T-cell (primary cell): ENCODE measurements around the gene MAP3K9. TPM values are rescaled to one million over a fixed set of nuclear protein-coding genes. Genes with fewer than 3 reads are reported as not detected.

Experiments
- ATAC-seq, 4 experiments: fragments of 200-7000 bp in 3 of 4; fragments of 150-1000 bp in 1 of 4; cut with Tn5 transposase; replicated peaks in 1 of 4; 1 replicate in 3 of 4; 2 replicates in 1 of 4; pipeline ENCODE4 v1.10.0; 2021; ENCODE audit warnings: moderate library complexity in 3 of 4, mild to moderate bottlenecking in 2 of 4, moderate number of reproducible peaks in 1 of 4
- CTCF ChIA-PET, 2 donors: fragments of 300-600 bp; sonication (Branson Sonifier 250); formaldehyde crosslinking; loops; one replicate each; lab custom pipeline; 2022; ENCODE audit warnings: antibody characterized with exemption in 2 of 2; lab: Charles Lee
- POLR2A ChIA-PET, 2 donors: fragments of 300-600 bp; sonication (Branson Sonifier 250); formaldehyde crosslinking; loops; one replicate each; lab custom pipeline; 2022; ENCODE audit warnings: antibody characterized with exemption in 2 of 2; lab: Charles Lee
- DNase-seq, 35 experiments: peaks; one replicate each; pipeline versions ENCODE4 v3.0.0 to v3.0.0-alpha.2; 2013 to 2023
- H3K27ac ChIP-seq: one replicate; pipeline ENCODE4 v1.5.1; 2013; ENCODE audit warnings: low read length
- H3K27me3 ChIP-seq, 2 experiments: replicated peaks in 1 of 2; 1 replicate in 1 of 2; 2 replicates in 1 of 2; pipeline versions ENCODE4 v1.6.1 to v1.7.0; 2013; ENCODE audit warnings: low read length in 1 of 2, mixed read lengths in 1 of 2; ENCODE audit not compliant: control insufficient read depth in 2 of 2, insufficient read depth in 2 of 2; ENCODE audit errors: extremely low read depth in 1 of 2
- H3K36me3 ChIP-seq, 2 donors: 1 replicate in 1 of 2; 2 replicates in 1 of 2; pipeline versions ENCODE4 v1.6.1 to v1.7.0; 2013; ENCODE audit warnings: low read length in 1 of 2; ENCODE audit not compliant: control insufficient read depth in 2 of 2, insufficient read depth in 1 of 2; ENCODE audit errors: extremely low read depth in 1 of 2
- H3K4me1 ChIP-seq, 2 experiments: 1 replicate in 1 of 2; 2 replicates in 1 of 2; pipeline versions ENCODE4 v1.6.1 to v1.7.0; 2013; ENCODE audit warnings: low read length in 2 of 2, mixed read lengths in 1 of 2; ENCODE audit not compliant: insufficient read depth in 2 of 2, control insufficient read depth in 1 of 2; ENCODE audit errors: extremely low read depth in 1 of 2
- H3K4me3 ChIP-seq, 2 donors: 1 replicate in 1 of 2; 2 replicates in 1 of 2; pipeline versions ENCODE4 v1.5.1 to v1.7.0; 2013; ENCODE audit warnings: mild to moderate bottlenecking in 2 of 2, low read length in 1 of 2, moderate library complexity in 1 of 2; ENCODE audit not compliant: control insufficient read depth in 1 of 2; ENCODE audit errors: extremely low read depth in 1 of 2
- H3K9me3 ChIP-seq: 2 replicates; pipeline ENCODE4 v1.7.0; 2013
- H3K27ac Mint-ChIP-seq, 2 donors: one replicate each; pipeline ENCODE4 v1.8.0; 2020 to 2021; ENCODE audit warnings: mild to moderate bottlenecking in 2 of 2, mixed read lengths in 2 of 2
- H3K27me3 Mint-ChIP-seq, 2 donors: one replicate each; pipeline ENCODE4 v1.8.0; 2021 to 2022; ENCODE audit warnings: mixed read lengths in 2 of 2
- H3K36me3 Mint-ChIP-seq: one replicate; pipeline ENCODE4 v1.8.0; 2021; ENCODE audit warnings: mixed read lengths
- H3K4me1 Mint-ChIP-seq, 3 donors: one replicate each; pipeline ENCODE4 v1.8.0; 2020 to 2022; ENCODE audit warnings: mixed read lengths in 3 of 3, mild to moderate bottlenecking in 1 of 3
- H3K4me3 Mint-ChIP-seq, 3 donors: one replicate each; pipeline ENCODE4 v1.8.0; 2020 to 2022; ENCODE audit warnings: mild to moderate bottlenecking in 3 of 3, mixed read lengths in 3 of 3, moderate library complexity in 3 of 3
- H3K9me3 Mint-ChIP-seq, 3 donors: one replicate each; pipeline ENCODE4 v1.8.0; 2020 to 2022; ENCODE audit warnings: mixed read lengths in 3 of 3
- WGBS: methylation state at CpG from one replicate; pipeline ENCODE4 v1.1.5; 2013; ENCODE audit warnings: missing lambda C conversion rate; ENCODE audit not compliant: insufficient coverage; 5-methylcytosine and 5-hydroxymethylcytosine counted together
- total RNA-seq, 35 experiments: library from RNA in 6 of 35; stranded (reverse) in 6 of 35; fragments of 120-200 nt in 1 of 35; gene quantifications; one replicate each; pipeline versions ENCODE4 v1.2.1 to v1.2.4 and lab custom pipeline; 2013 to 2026

Gene MAP3K9
- total RNA-seq, 5 donors from 2014 or later (not counting 1 experiment from before 2014, with no cell fraction given) = 4.8 to 7.0 (median 6.6) TPM

DNA sequence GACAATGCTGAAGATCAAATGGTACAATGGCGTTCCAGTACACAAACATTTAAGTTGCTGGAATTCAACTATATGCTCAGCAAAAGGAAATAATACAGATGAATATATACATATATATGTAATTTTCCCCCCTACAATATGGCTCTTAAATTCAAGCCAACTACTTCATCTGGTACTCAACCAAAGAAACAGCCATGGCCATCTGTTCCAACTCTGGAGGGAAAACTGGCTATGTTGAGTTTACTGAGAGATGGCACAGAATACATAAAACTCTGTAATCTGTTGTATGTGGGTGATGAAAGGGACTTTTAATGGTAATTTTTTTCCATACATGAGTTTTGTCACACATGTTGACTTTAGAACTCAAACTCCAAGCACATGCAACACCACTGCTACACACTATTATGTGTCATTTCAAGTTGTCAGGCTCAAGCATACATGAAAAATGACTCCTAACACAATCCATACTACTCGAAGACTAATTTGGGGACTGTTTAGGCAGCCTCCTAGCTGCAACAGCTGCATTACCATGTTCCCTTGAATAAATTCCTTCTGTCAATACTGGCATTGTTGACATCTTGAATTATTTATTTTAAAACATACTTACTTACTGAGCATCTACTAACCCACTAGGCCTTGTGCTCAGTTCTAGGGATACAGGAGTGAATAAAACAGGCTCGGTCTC lies 38.2 kb upstream of the MAP3K9 start:
- no peaks in the 10 kb centered on the region for H3K9me3 ChIP-seq
- H3K9me3 Mint-ChIP-seq = no peaks in the 10 kb centered on the region
- WGBS = 80% methylated on average over 1 of the region's 3 CpGs

DNA sequence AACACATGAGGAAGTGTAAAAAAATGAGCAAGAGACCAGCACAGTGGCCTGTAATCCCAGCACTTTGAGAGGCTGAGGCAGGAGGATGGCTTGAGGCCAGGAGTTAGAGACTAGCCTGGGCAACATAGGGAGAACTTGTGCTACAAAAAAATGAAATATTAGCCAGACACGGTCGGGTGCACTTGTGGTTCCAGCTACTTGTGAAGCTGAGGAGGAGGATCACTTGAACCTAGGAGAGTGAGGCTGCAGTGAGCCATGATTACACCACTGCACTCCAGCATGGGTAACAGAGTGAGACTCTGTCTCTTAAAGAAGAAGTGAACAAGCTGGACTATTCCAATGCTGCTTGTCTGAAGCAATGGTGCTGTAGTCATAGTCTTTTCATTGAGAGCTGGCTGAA lies 36.3 kb upstream of the MAP3K9 start:
- WGBS = no CpG with 5 or more reads among the region's 2 CpGs
- Mint-ChIP-seq H3K36me3 (no peaks in the 10 kb centered on the region), H3K27ac (no peak overlapping the region), H3K4me3 (no peak overlapping the region), H3K27me3 (no peaks in the 10 kb centered on the region), H3K4me1 (no peaks in the 10 kb centered on the region), H3K9me3 (no peaks in the 10 kb centered on the region)
- no peaks in the 10 kb centered on the region for H3K4me1 ChIP-seq
- DNase-seq (no peak), ATAC-seq (no peak)
- ChIA-PET POLR2A (no interaction called here), CTCF (no interaction called here)
- no peaks in the 10 kb centered on the region for H3K9me3 ChIP-seq
- H3K4me3 ChIP-seq = no peak overlapping the region
- no peaks in the 10 kb centered on the region for H3K27me3 ChIP-seq
- H3K27ac ChIP-seq = no peak overlapping the region
- H3K36me3 ChIP-seq = no peaks in the 10 kb centered on the region

More for the DNA sequence above, 38.2 kb upstream of the MAP3K9 start:
- Histone ChIP-seq H3K4me1 (no peaks in the 10 kb centered on the region), H3K27ac (no peak overlapping the region), H3K27me3 (no peaks in the 10 kb centered on the region), H3K36me3 (no peaks in the 10 kb centered on the region), H3K4me3 (no peak overlapping the region)
- Mint-ChIP-seq H3K27ac (no peak overlapping the region), H3K27me3 (no peaks in the 10 kb centered on the region), H3K4me3 (no peak overlapping the region), H3K36me3 (no peaks in the 10 kb centered on the region), H3K4me1 (no peaks in the 10 kb centered on the region)
- ChIA-PET POLR2A (no interaction called here), CTCF (no interaction called here)
- DNase-seq = no peak
- ATAC-seq = no peak

DNA sequence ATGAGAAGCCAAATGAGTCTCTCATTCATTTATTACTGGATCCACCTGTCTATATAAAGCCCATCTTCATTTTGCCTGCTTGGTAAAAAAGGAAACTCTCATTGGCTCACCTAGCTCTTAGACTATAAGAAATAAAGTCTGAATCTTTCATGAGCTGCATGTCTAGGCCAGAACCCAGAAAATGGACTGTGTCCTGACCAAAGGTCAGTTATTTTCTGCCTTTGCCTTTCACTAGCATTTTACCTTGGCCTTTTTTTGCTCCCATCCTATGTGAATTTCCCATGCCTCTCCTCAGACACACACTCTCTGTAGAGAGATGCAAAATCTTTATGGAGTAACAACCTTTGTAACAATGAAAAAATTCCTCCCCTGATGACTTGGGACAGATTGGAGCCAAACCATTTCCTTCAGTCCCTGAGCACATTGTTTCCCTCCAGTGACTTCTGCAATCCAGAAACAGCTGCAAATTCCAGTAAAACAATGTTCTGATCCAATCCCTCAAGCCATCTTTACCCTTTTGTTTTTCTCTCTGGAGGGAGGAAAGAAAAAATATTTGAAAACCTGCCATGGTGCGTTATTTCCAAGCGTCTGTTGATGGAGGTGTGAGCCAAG lies 33.6 kb upstream of the MAP3K9 start:
- Mint-ChIP-seq H3K9me3 (no peaks in the 10 kb centered on the region), H3K4me1 (no peaks in the 10 kb centered on the region), H3K4me3 (no peak overlapping the region), H3K27ac (no peak overlapping the region), H3K27me3 (no peaks in the 10 kb centered on the region), H3K36me3 (no peaks in the 10 kb centered on the region)
- ChIA-PET CTCF (interaction anchor here in 1 of 2 donors (0.6 kb wide), 1 partner anchor 76 kb away, joined by 7 read pairs; no protein-coding TSS in a partner anchor), POLR2A (no interaction called here)
- H3K27me3 ChIP-seq = no peaks in the 10 kb centered on the region
- no peaks in the 10 kb centered on the region for H3K9me3 ChIP-seq
- H3K27ac ChIP-seq = no peak overlapping the region
- DNase-seq (no peak), ATAC-seq (no peak)
- no peak overlapping the region for H3K4me3 ChIP-seq
- 100% methylated on average over 2 of the region's 2 CpGs for WGBS
- H3K36me3 ChIP-seq = no peaks in the 10 kb centered on the region
- no peaks in the 10 kb centered on the region for H3K4me1 ChIP-seq

DNA sequence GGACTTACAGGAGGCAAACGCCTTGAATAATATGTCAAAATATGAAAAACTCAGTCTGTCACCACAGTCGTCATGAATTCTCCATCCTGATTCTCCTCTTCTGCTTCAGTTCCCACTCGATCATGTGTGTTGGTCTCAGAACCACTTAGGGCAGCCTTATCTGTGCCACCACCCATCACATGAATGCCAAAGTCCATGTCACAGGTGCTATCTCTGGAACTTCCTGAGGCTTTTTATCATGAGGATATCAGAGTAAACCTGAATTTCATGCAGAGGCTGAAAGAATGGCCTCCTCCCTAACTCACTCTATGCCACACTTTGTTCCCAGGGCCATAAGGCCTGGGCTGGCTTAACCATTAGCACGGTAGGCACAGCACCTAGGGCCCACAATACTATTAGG lies 28.8 kb upstream of the MAP3K9 start:
- H3K27me3 Mint-ChIP-seq = no peaks in the 10 kb centered on the region
- ChIA-PET POLR2A (no interaction called here), CTCF (no interaction called here)
- Histone ChIP-seq H3K27me3 (no peaks in the 10 kb centered on the region), H3K9me3 (no peaks in the 10 kb centered on the region), H3K4me3 (no peak overlapping the region), H3K36me3 (no peaks in the 10 kb centered on the region), H3K27ac (no peak overlapping the region), H3K4me1 (no peaks in the 10 kb centered on the region)
- no peak overlapping the region for H3K4me3 Mint-ChIP-seq
- H3K4me1 Mint-ChIP-seq = no peaks in the 10 kb centered on the region
- WGBS = 100% methylated on average over 2 of the region's 4 CpGs
- DNase-seq (no peak), ATAC-seq (no peak)
- H3K36me3 Mint-ChIP-seq = peaks cover 2% of the 10 kb centered on the region
- H3K27ac Mint-ChIP-seq = no peak overlapping the region
- H3K9me3 Mint-ChIP-seq = peaks cover 3 to 15% (median 9%) of the 10 kb centered on the region in 3 donors

DNA sequence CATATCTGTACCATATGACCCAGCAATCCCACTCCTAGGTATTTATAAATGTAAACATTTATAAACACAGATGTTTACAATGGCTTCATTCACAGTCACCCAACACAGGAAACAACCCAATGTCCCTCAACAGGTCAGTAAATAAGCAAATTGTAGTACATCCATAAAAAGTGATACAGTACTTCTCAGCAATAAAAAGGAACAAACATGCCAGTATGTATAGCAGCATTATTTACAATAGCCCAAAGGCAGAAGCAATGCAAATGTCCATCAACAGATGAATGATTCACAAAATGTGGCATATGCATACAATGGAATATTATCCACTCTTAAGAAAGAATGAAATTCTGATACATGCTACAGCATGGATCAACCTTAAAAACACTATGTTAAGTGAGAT lies 27.6 kb upstream of the MAP3K9 start:
- Histone ChIP-seq H3K36me3 (no peaks in the 10 kb centered on the region), H3K4me1 (no peaks in the 10 kb centered on the region), H3K9me3 (no peaks in the 10 kb centered on the region), H3K27me3 (no peaks in the 10 kb centered on the region), H3K27ac (no peak overlapping the region), H3K4me3 (no peak overlapping the region)
- ChIA-PET CTCF (no interaction called here), POLR2A (no interaction called here)
- Mint-ChIP-seq H3K4me1 (no peaks in the 10 kb centered on the region), H3K9me3 (peaks cover 3 to 15% (median 9%) of the 10 kb centered on the region in 3 donors), H3K27me3 (no peaks in the 10 kb centered on the region), H3K27ac (no peak overlapping the region), H3K36me3 (peaks cover 2% of the 10 kb centered on the region), H3K4me3 (no peak overlapping the region)
- DNase-seq = no peak
- no peak for ATAC-seq

DNA sequence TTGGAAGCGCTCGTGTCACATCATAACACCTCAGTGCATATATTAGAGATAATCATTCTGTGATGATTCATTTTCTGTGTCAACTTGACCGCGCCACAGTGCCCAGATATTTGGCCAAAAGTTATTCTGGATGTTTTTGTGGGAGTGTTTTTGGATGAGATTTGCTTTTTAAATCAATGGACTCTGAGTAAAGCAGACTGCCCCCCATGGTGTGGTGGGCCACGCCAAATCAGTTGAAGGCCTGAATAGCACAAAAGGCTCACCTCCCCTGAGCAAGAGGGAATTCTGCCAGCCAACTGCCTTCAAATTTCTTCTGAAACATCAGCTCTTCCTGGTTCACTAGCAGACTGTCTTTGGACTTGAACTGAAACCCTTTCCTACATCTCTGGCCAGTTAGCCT lies 24.6 kb upstream of the MAP3K9 start:
- H3K9me3 Mint-ChIP-seq = peaks cover 3 to 15% (median 9%) of the 10 kb centered on the region in 3 donors
- POLR2A ChIA-PET = no interaction called here
- no peaks in the 10 kb centered on the region for H3K27me3 Mint-ChIP-seq
- Histone ChIP-seq H3K27me3 (no peaks in the 10 kb centered on the region), H3K27ac (no peak overlapping the region), H3K36me3 (no peaks in the 10 kb centered on the region), H3K4me3 (no peak overlapping the region), H3K4me1 (no peaks in the 10 kb centered on the region), H3K9me3 (no peaks in the 10 kb centered on the region)
- WGBS = 97% methylated on average over 3 of the region's 5 CpGs
- CTCF ChIA-PET = interaction anchor here in 1 of 2 donors (0.6 kb wide), 1 partner anchor 544 kb away, joined by 4 read pairs; no protein-coding TSS in a partner anchor
- DNase-seq = no peak
- peaks cover 2% of the 10 kb centered on the region for H3K36me3 Mint-ChIP-seq
- H3K4me3 Mint-ChIP-seq = no peak overlapping the region
- no peak overlapping the region for H3K27ac Mint-ChIP-seq
- no peak for ATAC-seq
- H3K4me1 Mint-ChIP-seq = no peaks in the 10 kb centered on the region
